Activated CD4-positive, alpha-beta T cell treated with anti-CD3 and anti-CD28 coated beads for 36 hours (primary cell): ENCODE data around the gene DENR. TPM values are rescaled to one million over a fixed set of nuclear protein-coding genes. Genes with fewer than 3 reads are reported as not detected.
"Not testable (repeated sequence)": the region's sequence is repeated elsewhere in the genome, so short reads cannot be mapped to it uniquely, and the experiment has no call there.

Experiments used
- ATAC-seq: fragments of 200-7000 bp; cut with Tn5 transposase; one replicate; pipeline ENCODE4 v1.10.0; 2021; ENCODE audit warnings: mild to moderate bottlenecking, moderate library complexity
- CTCF ChIA-PET: fragments of 350-600 bp; sonication (Branson Sonifier 250); formaldehyde crosslinking; loops from one replicate; lab custom pipeline; 2021; ENCODE audit warnings: antibody characterized with exemption; lab: Charles Lee
- POLR2A ChIA-PET: fragments of 350-600 bp; sonication (Branson Sonifier 250); formaldehyde crosslinking; loops from one replicate; lab custom pipeline; 2021; ENCODE audit warnings: antibody characterized with exemption, inconsistent platforms; lab: Charles Lee
- DNase-seq: peaks from one replicate; pipeline ENCODE4 v3.0.0-alpha.2; 2020
- H3K27ac Mint-ChIP-seq: one replicate; pipeline ENCODE4 v1.8.0; 2021; ENCODE audit warnings: mixed read lengths
- H3K27me3 Mint-ChIP-seq: one replicate; pipeline ENCODE4 v1.8.0; 2021; ENCODE audit warnings: mixed read lengths
- H3K36me3 Mint-ChIP-seq: one replicate; pipeline ENCODE4 v1.8.0; 2021; ENCODE audit warnings: low read depth, mixed read lengths
- H3K4me1 Mint-ChIP-seq: one replicate; pipeline ENCODE4 v1.8.0; 2021; ENCODE audit warnings: mixed read lengths
- H3K4me3 Mint-ChIP-seq: one replicate; pipeline ENCODE4 v1.8.0; 2021; ENCODE audit warnings: mild to moderate bottlenecking, moderate library complexity, mixed read lengths
- H3K9me3 Mint-ChIP-seq: one replicate; pipeline ENCODE4 v1.8.0; 2021; ENCODE audit warnings: low read depth, mixed read lengths
- intact Hi-C, 2 experiments: fragments of 100-400 bp; cut with DNase I in 1 of 2; cut with micrococcal nuclease in 1 of 2; formaldehyde crosslinking; loops; one replicate each; pipeline versions ENCODE4 v1.14.2 to v1.15.1; 2022 to 2024; cut with DNase I, micrococcal nuclease
- total RNA-seq, 2 experiments: library from RNA; stranded (reverse); gene quantifications; one replicate each; pipeline ENCODE4 v1.2.3, GENCODE V29; 2021

DENR gene, protein sequence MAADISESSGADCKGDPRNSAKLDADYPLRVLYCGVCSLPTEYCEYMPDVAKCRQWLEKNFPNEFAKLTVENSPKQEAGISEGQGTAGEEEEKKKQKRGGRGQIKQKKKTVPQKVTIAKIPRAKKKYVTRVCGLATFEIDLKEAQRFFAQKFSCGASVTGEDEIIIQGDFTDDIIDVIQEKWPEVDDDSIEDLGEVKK
- 10 to 100 TPM; 64.1 to 76.9 TPM for total RNA-seq

DNA sequence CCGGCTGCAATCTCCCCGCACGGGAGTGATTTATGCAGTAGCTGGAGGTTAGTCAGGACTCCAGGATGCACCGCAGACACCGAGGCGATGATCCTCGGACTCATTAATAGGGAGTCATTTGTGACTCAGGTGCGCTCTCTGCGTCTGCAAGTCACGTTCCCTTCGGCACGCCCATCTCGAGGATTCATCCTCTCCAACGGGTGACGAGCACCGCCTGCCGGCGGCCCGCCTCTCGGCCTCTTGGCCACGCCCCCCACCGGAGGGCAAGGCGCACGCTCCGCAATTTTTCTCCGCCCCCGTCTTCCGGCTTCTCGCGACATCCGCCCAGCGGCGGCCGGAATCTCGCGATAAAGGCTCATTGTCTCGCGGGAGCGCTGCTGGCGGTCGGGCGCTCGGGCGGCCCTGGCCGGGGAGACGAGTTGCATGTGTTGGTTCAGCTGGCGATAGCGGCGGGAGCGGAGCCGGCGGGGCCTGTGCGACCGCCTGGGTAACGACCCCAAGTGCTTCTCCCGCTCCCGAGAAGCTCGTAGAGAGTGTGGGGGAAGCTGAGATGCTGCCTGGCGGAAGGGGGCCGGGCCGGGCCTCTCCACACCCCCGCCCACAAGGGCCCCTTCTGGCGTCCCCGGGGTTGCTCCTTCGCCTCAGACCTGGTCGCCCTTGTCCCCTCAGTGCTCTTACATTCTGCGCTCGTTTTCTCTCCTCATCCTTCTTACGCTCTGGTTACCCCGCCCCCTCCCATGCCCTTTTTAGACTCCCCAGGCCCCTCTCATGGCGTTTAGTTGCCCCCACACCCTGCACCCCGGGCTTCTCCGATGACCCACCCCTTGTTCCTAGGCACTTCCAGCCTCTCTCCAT, at the start of gene DENR:
Gene DENR (plus strand): TSS at position 361 of the 855 bp plus-strand sequence. CDS start 878 bp downstream, outside the sequence.
- H3K36me3 Mint-ChIP-seq, result peaks cover 43% of the 10 kb centered on the region
- POLR2A ChIA-PET, result interaction anchor here (1.0 kb wide), 1 partner anchor 19 kb away, joined by 5 read pairs; no protein-coding TSS in a partner anchor
- CTCF ChIA-PET, result interaction anchor here (0.6 to 1.2 kb wide), 9 partner anchors 9 to 399 kb away, joined by 3 to 5 read pairs (median 3); no protein-coding TSS in a partner anchor
- peak within 1 kb of the TSS; percentile 92 for H3K4me3 Mint-ChIP-seq
- intact Hi-C loops, result loop anchor here (1.0 to 10.0 kb wide), 15 partner anchors 19 to 613 kb away; partner anchors contain the start of genes KNTC1 (in 2 of the 2), CCDC62 (in 1 of the 2), CLIP1 (in 1 of the 2) and DIABLO (in 1 of the 2)
- DNase-seq (peak; percentile 100), ATAC-seq (peak; percentile 95)
- H3K27me3 Mint-ChIP-seq, result no peaks in the 10 kb centered on the region
- H3K9me3 Mint-ChIP-seq, result no peaks in the 10 kb centered on the region
- H3K4me1 Mint-ChIP-seq, result peaks cover 53% of the 10 kb centered on the region
- H3K27ac Mint-ChIP-seq, result peak within 1 kb of the TSS; percentile 96

- CTCF ChIA-PET, H3K36me3 Mint-ChIP-seq, H3K9me3 Mint-ChIP-seq, DNase-seq, H3K4me1 Mint-ChIP-seq, ATAC-seq, H3K27ac Mint-ChIP-seq, POLR2A ChIA-PET, H3K27me3 Mint-ChIP-seq, intact Hi-C loops, H3K4me3 Mint-ChIP-seq: not testable (repeated sequence)
These were observed 49.6 kb upstream of the DENR start, which contains the start of gene HCAR2 for GRCh38 chr12:122702890-122703611. Gene HCAR2, minus strand, starts transcription at chr12:122703357. Its CDS starts 74 bp downstream, at chr12:122703283.

- H3K27ac Mint-ChIP-seq, H3K4me1 Mint-ChIP-seq, H3K36me3 Mint-ChIP-seq, H3K9me3 Mint-ChIP-seq, H3K4me3 Mint-ChIP-seq, CTCF ChIA-PET, intact Hi-C loops, H3K27me3 Mint-ChIP-seq, POLR2A ChIA-PET, DNase-seq, ATAC-seq: not testable (repeated sequence)
These were observed 48.8 kb upstream of the DENR start for GRCh38 chr12:122703841-122704240.

GRCh38 chr12:122709287-122709686, 43.3 kb upstream of the DENR start:
- CTCF ChIA-PET, H3K4me1 Mint-ChIP-seq, H3K9me3 Mint-ChIP-seq, H3K4me3 Mint-ChIP-seq, intact Hi-C loops, DNase-seq, POLR2A ChIA-PET, H3K36me3 Mint-ChIP-seq, ATAC-seq, H3K27ac Mint-ChIP-seq, H3K27me3 Mint-ChIP-seq: not testable (repeated sequence)

DNA sequence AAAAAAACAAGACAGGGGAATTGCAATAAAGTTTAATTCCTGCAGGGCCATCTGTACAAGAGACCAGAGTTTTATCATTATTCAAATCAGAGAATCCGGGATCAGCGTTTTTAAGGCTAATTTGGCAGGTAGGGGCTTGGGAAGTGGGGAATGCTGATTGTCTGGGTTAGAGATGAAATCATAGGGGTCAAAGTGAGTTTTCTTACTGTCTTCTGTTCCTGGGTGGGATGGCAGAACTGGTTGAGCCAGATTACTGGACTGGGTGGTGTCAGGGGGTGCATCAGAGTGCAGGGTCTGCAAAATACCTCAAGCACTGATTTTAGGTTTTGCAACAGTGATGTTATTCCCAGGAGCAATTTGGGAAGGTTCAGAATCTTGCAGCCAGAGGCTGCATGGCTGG, 42.3 kb upstream of the DENR start:
- ATAC-seq, POLR2A ChIA-PET, intact Hi-C loops, H3K27me3 Mint-ChIP-seq, DNase-seq, H3K36me3 Mint-ChIP-seq, H3K4me1 Mint-ChIP-seq, H3K9me3 Mint-ChIP-seq, H3K4me3 Mint-ChIP-seq, H3K27ac Mint-ChIP-seq: not testable (repeated sequence)
- CTCF ChIA-PET, result interaction anchor here (0.8 to 1.2 kb wide), 2 partner anchors 38 to 522 kb away, joined by 3 read pairs; partner anchors contain the start of gene MPHOSPH9

DNA sequence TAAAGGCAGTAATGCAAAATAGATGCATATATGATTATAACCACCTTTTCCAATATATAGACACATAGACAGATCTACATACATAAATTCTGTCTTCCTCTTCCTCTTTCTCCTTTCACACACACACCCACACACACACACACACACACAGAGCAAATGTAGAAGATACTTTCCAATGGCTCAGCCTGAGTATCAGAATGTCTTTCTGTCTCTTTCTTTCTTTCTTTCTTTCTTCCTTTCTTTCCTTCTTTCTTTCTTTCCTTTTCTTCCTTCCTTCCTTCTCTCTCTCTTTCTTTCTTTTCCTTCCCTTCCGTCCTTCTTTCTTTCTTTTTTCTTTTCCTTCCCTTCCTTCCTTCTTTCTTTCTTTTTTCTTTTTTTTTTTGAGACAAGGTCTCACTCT, 41.4 kb upstream of the DENR start:
- H3K36me3 Mint-ChIP-seq, H3K4me3 Mint-ChIP-seq, H3K9me3 Mint-ChIP-seq, POLR2A ChIA-PET, H3K27ac Mint-ChIP-seq, intact Hi-C loops, H3K4me1 Mint-ChIP-seq, H3K27me3 Mint-ChIP-seq, DNase-seq, ATAC-seq: not testable (repeated sequence)
- CTCF ChIA-PET, result interaction anchor here (0.8 to 1.2 kb wide), 2 partner anchors 39 to 521 kb away, joined by 3 read pairs; partner anchors contain the start of gene MPHOSPH9

GRCh38 chr12:122713491-122714188, 39.0 kb upstream of the DENR start:
- H3K27ac Mint-ChIP-seq, intact Hi-C loops, ATAC-seq: not testable (repeated sequence)

DNA sequence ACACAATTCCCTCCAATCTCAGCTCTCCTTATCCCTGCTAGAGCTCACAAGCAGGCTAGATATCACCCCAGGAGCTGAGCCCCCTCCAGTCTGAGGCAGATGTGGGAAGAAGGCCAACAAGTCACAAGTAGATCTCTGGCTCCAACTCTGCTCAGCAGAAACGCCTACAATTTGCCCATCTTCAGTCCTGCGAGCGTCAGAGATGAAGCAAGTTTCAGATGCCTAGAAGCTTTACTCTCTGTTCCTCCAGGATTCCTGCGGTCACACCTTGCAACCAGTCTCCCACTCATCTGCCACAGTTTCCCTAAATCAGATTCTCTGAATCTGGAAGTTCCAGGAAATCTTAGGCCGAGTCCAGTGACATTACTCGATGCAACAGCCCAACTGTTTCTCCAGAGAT, 37.4 kb upstream of the DENR start:
- H3K27me3 Mint-ChIP-seq, H3K27ac Mint-ChIP-seq, CTCF ChIA-PET, POLR2A ChIA-PET, H3K4me3 Mint-ChIP-seq, H3K4me1 Mint-ChIP-seq, intact Hi-C loops, H3K9me3 Mint-ChIP-seq, ATAC-seq, H3K36me3 Mint-ChIP-seq, DNase-seq: not testable (repeated sequence)

More at GRCh38 chr12:122713491-122714188, 39.0 kb upstream of the DENR start:
- H3K4me3 Mint-ChIP-seq, H3K4me1 Mint-ChIP-seq, CTCF ChIA-PET, DNase-seq, H3K36me3 Mint-ChIP-seq, H3K27me3 Mint-ChIP-seq, H3K9me3 Mint-ChIP-seq, POLR2A ChIA-PET: not testable (repeated sequence)

DNA sequence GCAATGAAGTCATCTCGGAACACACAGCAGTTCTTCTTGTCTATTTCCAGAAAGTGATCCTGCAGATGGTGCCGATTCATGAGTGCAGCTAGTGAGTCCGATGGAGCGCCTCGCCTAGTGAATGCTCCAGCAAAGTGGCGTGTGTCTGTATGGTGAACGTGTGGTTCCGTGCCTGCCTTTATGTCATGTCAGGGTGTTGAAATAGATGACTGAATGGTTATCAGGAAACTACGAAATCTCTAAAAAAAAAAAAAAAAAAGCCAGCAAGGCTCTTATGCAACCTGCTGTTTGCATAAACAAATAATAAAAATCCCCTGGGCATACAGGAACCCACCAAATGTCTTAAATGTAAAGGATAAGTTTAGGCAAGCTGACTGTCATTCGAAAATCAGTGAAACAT, 36.0 kb upstream of the DENR start, which contains the start of gene HCAR3:
Gene HCAR3 (minus strand): TSS at position 154 of the 400 bp plus-strand sequence. CDS start 74 bp downstream, at position 80.
- H3K27me3 Mint-ChIP-seq, intact Hi-C loops, H3K4me3 Mint-ChIP-seq, CTCF ChIA-PET, H3K36me3 Mint-ChIP-seq, H3K9me3 Mint-ChIP-seq, DNase-seq, POLR2A ChIA-PET, ATAC-seq, H3K27ac Mint-ChIP-seq: not testable (repeated sequence)
- peaks cover 17% of the 10 kb centered on the region for H3K4me1 Mint-ChIP-seq

DNA sequence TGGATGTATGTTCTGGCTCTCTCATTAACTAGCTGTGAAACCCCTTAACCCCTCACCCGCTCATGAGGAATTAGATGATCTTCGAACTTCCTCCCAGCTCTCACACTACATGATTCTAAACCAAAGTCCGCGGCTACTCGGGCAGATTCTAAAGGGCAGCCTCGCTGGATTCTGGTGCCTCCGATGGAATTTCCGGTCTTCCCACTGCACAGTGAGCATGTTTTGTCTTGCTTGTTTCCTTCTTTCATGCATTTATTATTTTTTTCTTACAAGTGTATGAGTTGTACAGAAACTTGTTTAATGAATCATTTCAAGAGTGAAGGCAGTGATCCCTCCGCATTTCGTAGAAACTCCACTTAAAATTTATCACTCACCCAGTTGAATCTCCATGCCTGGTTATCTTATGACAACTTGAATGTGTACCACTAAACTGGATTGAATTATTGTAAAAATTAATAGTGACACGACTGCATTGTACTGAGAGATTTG, 31.5 kb upstream of the DENR start:
- Mint-ChIP-seq H3K4me3 (no peak overlapping the region), H3K4me1 (peaks cover 41% of the 10 kb centered on the region), H3K9me3 (no peaks in the 10 kb centered on the region), H3K27ac (peak overlapping the region; percentile 80), H3K27me3 (no peaks in the 10 kb centered on the region), H3K36me3 (no peaks in the 10 kb centered on the region)
- POLR2A ChIA-PET, result no interaction called here
- peak; percentile 26 for DNase-seq
- ATAC-seq, result peak; percentile 64
- intact Hi-C loops, result loop anchor here in 1 of 2 experiments (1.0 to 10.0 kb wide), 3 partner anchors 31 to 626 kb away; partner anchors contain the start of gene DENR
- CTCF ChIA-PET, result interaction anchor here (0.6 kb wide), 1 partner anchor 241 kb away, joined by 3 read pairs; no protein-coding TSS in a partner anchor
